Common myeloid progenitor, CD34-positive (primary cell): ENCODE results near the gene SPATA31D4.
"Not testable (repeated sequence)": the region's sequence is repeated elsewhere in the genome, so short reads cannot be mapped to it uniquely, and the experiment has no call there.

Experiments
- CTCF ChIA-PET: fragments of 350-600 bp; sonication (Branson Sonifier 250); formaldehyde crosslinking; loops from one replicate; lab custom pipeline; 2021; ENCODE audit warnings: antibody characterized with exemption; lab: Charles Lee
- POLR2A ChIA-PET: fragments of 350-600 bp; sonication (Branson Sonifier 250); formaldehyde crosslinking; loops from one replicate; lab custom pipeline; 2021; ENCODE audit warnings: antibody characterized with exemption; lab: Charles Lee
- DNase-seq, 3 donors: peaks; one replicate each; pipeline versions ENCODE4 v3.0.0 to v3.0.0-alpha.2; 2013
- H3K27ac ChIP-seq, 2 experiments: 1 replicate in 1 of 2; 2 replicates in 1 of 2; pipeline ENCODE4 v1.7.0; 2013; ENCODE audit warnings: inconsistent platforms in 2 of 2, low read length in 2 of 2, mild to moderate bottlenecking in 2 of 2, low read depth in 1 of 2, moderate library complexity in 1 of 2; ENCODE audit not compliant: severe bottlenecking in 2 of 2, insufficient read depth in 1 of 2, poor library complexity in 1 of 2
- H3K27me3 ChIP-seq, 5 experiments: replicated peaks in 2 of 5; 1 replicate in 3 of 5; 2 replicates in 2 of 5; pipeline versions ENCODE4 v1.6.1 to v1.7.0; 2013; ENCODE audit warnings: low read length in 4 of 5, mild to moderate bottlenecking in 2 of 5, moderate library complexity in 2 of 5, inconsistent platforms in 1 of 5; ENCODE audit not compliant: insufficient read depth in 5 of 5, control insufficient read depth in 4 of 5
- H3K36me3 ChIP-seq, 4 experiments: 1 replicate in 2 of 4; 2 replicates in 2 of 4; pipeline versions ENCODE4 v1.6.1 to v1.7.0; 2013; ENCODE audit warnings: low read length in 3 of 4, control low read depth in 1 of 4, mild to moderate bottlenecking in 1 of 4; ENCODE audit not compliant: control insufficient read depth in 4 of 4, insufficient read depth in 4 of 4
- H3K4me1 ChIP-seq, 4 experiments: 1 replicate in 3 of 4; 2 replicates in 1 of 4; pipeline versions ENCODE4 v1.6.1 to v1.7.1; 2013; ENCODE audit warnings: low read length in 3 of 4, mild to moderate bottlenecking in 3 of 4, control low read depth in 1 of 4, inconsistent platforms in 1 of 4, moderate library complexity in 1 of 4; ENCODE audit not compliant: control insufficient read depth in 4 of 4, insufficient read depth in 4 of 4; ENCODE audit errors: control extremely low read depth in 1 of 4
- H3K4me3 ChIP-seq, 7 experiments: 1 replicate in 4 of 7; 2 replicates in 3 of 7; pipeline versions ENCODE4 v1.5.1 to v1.7.0; 2013; ENCODE audit warnings: mild to moderate bottlenecking in 7 of 7, low read length in 6 of 7, moderate library complexity in 6 of 7, inconsistent platforms in 2 of 7, low read depth in 2 of 7, control low read depth in 1 of 7; ENCODE audit not compliant: insufficient read depth in 4 of 7, control insufficient read depth in 1 of 7; ENCODE audit errors: extremely low read depth in 1 of 7
- H3K9me3 ChIP-seq, 5 experiments: 1 replicate in 4 of 5; 2 replicates in 1 of 5; pipeline versions ENCODE4 v1.6.1 to v1.7.1; 2013; ENCODE audit warnings: low read length in 4 of 5, mild to moderate bottlenecking in 2 of 5, inconsistent platforms in 1 of 5, low read depth in 1 of 5, moderate library complexity in 1 of 5; ENCODE audit not compliant: control insufficient read depth in 4 of 5, insufficient read depth in 2 of 5; ENCODE audit errors: control extremely low read depth in 1 of 5
- WGBS: methylation state at CpG from one replicate; pipeline ENCODE4 v1.1.5; 2013; ENCODE audit not compliant: insufficient coverage; 5-methylcytosine and 5-hydroxymethylcytosine counted together

Gene SPATA31D4

GRCh38 chr9:81912135-81912534, 16.1 kb upstream of the SPATA31D4 start:
- H3K36me3 ChIP-seq, result no peaks in the 10 kb centered on the region
- WGBS, result no CpG with 5 or more reads among the region's 6 CpGs
- ChIA-PET CTCF (no interaction called here), POLR2A (no interaction called here)
- H3K27ac ChIP-seq, result no peak overlapping the region
- no peak for DNase-seq
- no peak overlapping the region for H3K4me3 ChIP-seq
- H3K4me1 ChIP-seq, result no peaks in the 10 kb centered on the region
- no peaks in the 10 kb centered on the region for H3K9me3 ChIP-seq
- H3K27me3 ChIP-seq, result no peaks in the 10 kb centered on the region

DNA sequence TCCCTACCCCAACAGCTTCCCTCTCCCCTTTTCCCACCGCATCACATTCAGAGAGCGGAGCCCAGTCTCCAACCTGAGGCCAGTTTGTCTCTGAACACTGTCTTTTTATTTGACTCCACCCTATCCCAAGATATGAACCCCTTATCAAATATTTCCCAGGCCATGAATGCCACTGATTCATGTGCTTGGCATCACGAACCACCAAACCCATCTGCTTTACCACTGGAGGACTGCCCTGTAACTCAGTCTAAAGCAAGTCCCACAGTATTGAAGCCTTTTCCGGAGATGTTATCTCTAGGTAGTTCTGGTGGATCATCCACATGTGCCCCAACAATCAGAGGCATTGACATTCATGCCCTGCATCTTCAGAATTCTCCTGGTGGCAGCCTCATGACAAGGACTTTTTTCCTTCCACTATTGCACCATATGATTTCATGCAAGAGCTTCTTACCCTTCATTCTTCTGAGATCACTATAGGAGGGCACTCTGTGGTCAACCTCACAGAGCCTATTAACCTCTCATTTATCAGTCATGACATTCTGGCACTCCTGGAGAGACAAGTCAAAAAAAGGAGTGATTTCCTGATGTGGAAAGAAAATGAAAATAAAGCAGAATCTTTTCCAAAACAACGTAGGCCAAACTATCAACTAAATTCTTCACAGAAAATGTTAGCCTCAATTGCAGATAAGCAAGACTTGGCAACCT, 12.3 kb upstream of the SPATA31D4 start:
- Histone ChIP-seq H3K27ac (no peak overlapping the region), H3K4me3 (no peak overlapping the region), H3K36me3 (no peaks in the 10 kb centered on the region), H3K4me1 (no peaks in the 10 kb centered on the region), H3K9me3 (no peaks in the 10 kb centered on the region), H3K27me3 (no peaks in the 10 kb centered on the region)
- 100% methylated on average over 5 of the region's 5 CpGs for WGBS
- DNase-seq, result no peak
- ChIA-PET CTCF (no interaction called here), POLR2A (no interaction called here)

GRCh38 chr9:81918507-81918906, 9.7 kb upstream of the SPATA31D4 start:
- H3K9me3 ChIP-seq, H3K36me3 ChIP-seq, H3K4me3 ChIP-seq, DNase-seq, CTCF ChIA-PET, H3K27ac ChIP-seq, H3K4me1 ChIP-seq, POLR2A ChIA-PET, H3K27me3 ChIP-seq: not testable (repeated sequence)
- WGBS, result no CpG with 5 or more reads among the region's 3 CpGs

DNA sequence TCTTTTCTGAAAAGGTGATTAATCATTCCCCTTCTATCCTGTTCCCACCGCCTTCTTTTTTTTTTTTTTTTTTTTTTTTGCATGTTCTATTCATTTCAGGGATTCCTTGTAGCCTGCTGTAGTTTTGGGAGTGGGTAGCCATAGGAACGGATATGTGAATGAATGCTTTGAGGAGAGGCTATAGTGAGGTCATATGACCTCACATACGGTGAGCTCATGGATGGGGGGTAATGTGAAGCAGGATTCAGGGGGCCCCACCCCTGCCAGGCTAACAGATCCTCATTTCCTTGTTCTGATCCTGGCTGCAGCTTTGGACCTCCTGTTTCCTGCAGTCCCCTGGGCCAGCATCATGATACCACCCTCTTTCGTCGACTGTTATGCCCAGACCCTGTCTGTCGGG, 1.9 kb downstream of the SPATA31D4 start:
- WGBS, result no CpG with 5 or more reads among the region's 6 CpGs
- H3K36me3 ChIP-seq, result not testable (repeated sequence)

DNA sequence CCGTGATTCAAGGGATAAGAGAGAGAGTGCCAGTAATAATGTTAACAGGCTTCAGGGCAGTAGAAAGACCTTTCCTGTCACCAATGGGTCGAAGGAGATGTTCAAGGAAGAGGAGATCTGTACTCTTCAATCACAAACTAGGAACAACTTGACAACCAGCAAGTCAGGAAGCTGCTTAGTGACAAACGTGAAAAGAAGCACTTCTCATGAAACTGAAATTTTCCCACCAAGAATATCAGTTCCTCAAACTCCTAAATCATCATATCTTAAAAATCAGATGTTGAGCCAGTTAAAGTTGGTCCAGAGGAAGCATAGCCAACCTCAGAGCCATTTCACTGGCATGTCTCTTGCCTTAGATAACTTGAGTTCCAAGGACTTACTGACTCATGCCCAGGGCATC, 5.3 kb downstream of the SPATA31D4 start:
- H3K27me3 ChIP-seq, H3K9me3 ChIP-seq, CTCF ChIA-PET, H3K4me3 ChIP-seq, H3K36me3 ChIP-seq, POLR2A ChIA-PET, DNase-seq, H3K4me1 ChIP-seq, H3K27ac ChIP-seq: not testable (repeated sequence)
- no CpG with 5 or more reads among the region's 3 CpGs for WGBS

More for the DNA sequence above, 1.9 kb downstream of the SPATA31D4 start:
- H3K9me3 ChIP-seq, DNase-seq, H3K27me3 ChIP-seq, H3K4me3 ChIP-seq, H3K27ac ChIP-seq, H3K4me1 ChIP-seq, CTCF ChIA-PET, POLR2A ChIA-PET: not testable (repeated sequence)

- H3K27ac ChIP-seq, H3K4me1 ChIP-seq, H3K36me3 ChIP-seq, H3K4me3 ChIP-seq, H3K27me3 ChIP-seq, CTCF ChIA-PET, POLR2A ChIA-PET, H3K9me3 ChIP-seq, DNase-seq: not testable (repeated sequence)
- WGBS, result no CpG with 5 or more reads among the region's 2 CpGs
Observed at GRCh38 chr9:81943393-81943792, 15.2 kb downstream of the SPATA31D4 start, which contains the start of gene SPATA31D3. TSS of gene SPATA31D3 (plus strand) at chr9:81943500. CDS start at chr9:81943586, 86 bp downstream.

DNA sequence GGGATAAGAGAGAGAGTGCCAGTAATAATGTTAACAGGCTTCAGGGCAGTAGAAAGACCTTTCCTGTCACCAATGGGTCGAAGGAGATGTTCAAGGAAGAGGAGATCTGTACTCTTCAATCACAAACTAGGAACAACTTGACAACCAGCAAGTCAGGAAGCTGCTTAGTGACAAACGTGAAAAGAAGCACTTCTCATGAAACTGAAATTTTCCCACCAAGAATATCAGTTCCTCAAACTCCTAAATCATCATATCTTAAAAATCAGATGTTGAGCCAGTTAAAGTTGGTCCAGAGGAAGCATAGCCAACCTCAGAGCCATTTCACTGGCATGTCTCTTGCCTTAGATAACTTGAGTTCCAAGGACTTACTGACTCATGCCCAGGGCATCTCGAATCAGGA, 20.4 kb downstream of the SPATA31D4 start:
- H3K4me3 ChIP-seq, DNase-seq, CTCF ChIA-PET, H3K9me3 ChIP-seq, H3K4me1 ChIP-seq, H3K27me3 ChIP-seq, H3K36me3 ChIP-seq, POLR2A ChIA-PET, H3K27ac ChIP-seq: not testable (repeated sequence)
- no CpG with 5 or more reads among the region's 3 CpGs for WGBS
